Measurements from ENCODE around the gene FER.
A peak's percentile ranks its signal among the peaks of the same experiment; 100 is the strongest.

The FER gene

GRCh38 chr5:108727651-108728565, 19.8 kb upstream of the FER start:
- Mint-ChIP-seq H3K4me1 (peaks cover 26% of the 10 kb centered on the region), H3K4me3 (peak overlapping the region; percentile 81 to 95 (median 93)), H3K36me3 (ENCODE audit: low read depth) (no peaks in the 10 kb centered on the region)

DNA sequence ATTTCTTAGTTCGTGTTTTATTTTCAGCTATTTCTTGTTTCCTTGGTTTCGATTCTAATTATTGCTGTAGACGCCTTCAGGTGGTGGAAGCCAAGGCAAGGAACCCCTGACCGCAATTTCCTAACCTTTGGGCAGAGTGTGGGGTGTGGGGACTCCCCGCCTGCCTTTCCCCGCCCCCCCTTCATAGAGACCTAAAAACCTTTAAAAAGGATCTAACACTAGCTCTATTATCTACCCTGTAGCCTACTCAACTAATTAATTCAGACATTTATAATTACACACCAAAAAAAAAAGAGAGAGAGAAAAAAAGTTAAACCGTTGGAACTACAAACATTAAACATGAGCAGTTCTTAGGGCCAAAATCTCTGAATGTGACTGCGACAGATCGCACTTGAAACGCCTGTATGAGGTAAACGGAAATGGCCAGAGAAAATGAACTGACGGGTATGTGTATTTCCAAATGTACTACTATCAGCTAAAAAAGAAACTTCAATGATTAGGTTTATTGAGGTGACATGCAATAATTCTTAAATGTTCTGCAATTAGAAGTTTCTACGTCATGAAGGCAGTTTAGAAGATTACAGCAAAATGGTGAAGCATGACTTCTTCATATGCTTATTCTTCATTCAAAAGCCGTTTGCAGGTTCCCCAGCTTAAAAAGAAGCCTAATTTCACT, 19.0 kb upstream of the FER start:
- no peaks in the 10 kb centered on the region for H3K36me3 Mint-ChIP-seq (ENCODE audit: low read depth)
- TF ChIP-seq CTCF (IDR thresholded peaks at IDR 0.05; ENCODE audit: unreplicated experiment in 3 of 3) = no peak
- H3K27ac Mint-ChIP-seq = peak overlapping the region; percentile 97 to 99 (median 97)
- H3K9me3 Mint-ChIP-seq = no peaks in the 10 kb centered on the region
- H3K4me3 Mint-ChIP-seq = peak overlapping the region; percentile 81 to 95 (median 93)
- H3K27me3 Mint-ChIP-seq (ENCODE audit: low read depth) = no peaks in the 10 kb centered on the region
- H3K4me1 Mint-ChIP-seq = peaks cover 26% of the 10 kb centered on the region

More at GRCh38 chr5:108727651-108728565, 19.8 kb upstream of the FER start:
- Mint-ChIP-seq H3K9me3 (no peaks in the 10 kb centered on the region), H3K27me3 (ENCODE audit: low read depth) (no peaks in the 10 kb centered on the region), H3K27ac (peak overlapping the region; percentile 97 to 99 (median 97))
- TF ChIP-seq CTCF (IDR thresholded peaks at IDR 0.05; ENCODE audit: unreplicated experiment in 3 of 3) = no peak

DNA sequence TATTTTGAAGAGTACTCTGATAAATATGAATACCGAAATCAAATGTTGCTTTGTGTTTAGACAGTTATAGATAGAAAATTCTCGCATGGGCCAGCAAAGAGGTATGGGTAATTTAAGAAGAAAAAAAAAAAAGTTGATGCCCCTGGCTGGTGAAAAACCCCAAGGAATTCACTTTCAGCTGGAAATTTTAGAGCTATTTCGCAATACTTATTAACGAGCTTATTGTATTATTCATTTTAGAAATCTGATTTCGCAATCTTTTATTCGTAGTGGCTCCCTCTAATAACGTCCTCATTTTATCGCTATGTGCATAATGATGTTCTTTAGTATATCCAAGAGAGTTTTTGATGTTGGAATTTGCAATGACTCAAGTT, 18.5 kb upstream of the FER start:
- Mint-ChIP-seq H3K4me1 (peaks cover 26% of the 10 kb centered on the region), H3K27me3 (ENCODE audit: low read depth) (no peaks in the 10 kb centered on the region), H3K27ac (peak overlapping the region in 2 of 3 experiments; percentile 38 to 57), H3K4me3 (peak overlapping the region; percentile 40 to 67 (median 64)), H3K9me3 (no peaks in the 10 kb centered on the region), H3K36me3 (ENCODE audit: low read depth) (no peaks in the 10 kb centered on the region)
- no peak for TF ChIP-seq CTCF (IDR thresholded peaks at IDR 0.05; ENCODE audit: unreplicated experiment in 3 of 3)

DNA sequence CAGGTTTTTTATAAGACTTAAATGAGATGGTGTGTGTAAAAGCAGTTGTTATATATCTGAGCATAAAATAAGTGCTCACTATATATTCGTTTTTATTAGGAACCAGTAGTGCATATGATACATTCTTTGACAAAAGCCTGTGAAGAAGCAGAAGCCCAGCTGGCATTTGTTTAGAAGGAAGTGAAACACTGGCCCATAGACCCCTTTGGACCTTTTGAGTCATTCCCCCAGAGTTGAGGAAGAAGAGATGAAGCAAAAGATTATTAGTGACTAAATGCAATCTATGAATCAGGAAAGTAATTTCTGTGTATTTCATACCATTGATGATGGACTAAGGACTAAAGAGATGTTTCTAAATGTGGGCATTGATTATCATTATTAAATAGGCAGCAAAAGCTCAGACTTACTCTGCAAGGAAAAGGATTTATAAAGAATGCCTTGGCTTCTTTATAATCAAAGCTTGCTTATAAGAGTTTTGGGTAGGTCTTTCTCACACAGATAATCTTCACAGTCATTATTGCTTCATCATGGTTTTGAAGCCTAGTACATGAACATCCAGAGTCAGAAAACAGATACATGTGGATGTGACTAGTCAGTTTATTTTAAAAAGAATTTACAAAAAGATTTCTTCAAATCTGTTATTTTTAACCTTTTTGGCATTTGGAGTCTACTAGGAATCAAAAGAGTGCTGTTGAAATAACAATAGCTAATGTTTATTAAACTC, 16.9 kb upstream of the FER start:
- peak overlapping the region in 2 of 3 experiments; percentile 14 to 20 for H3K4me3 Mint-ChIP-seq
- no peak overlapping the region for H3K27ac Mint-ChIP-seq
- no peak for TF ChIP-seq CTCF (IDR thresholded peaks at IDR 0.05; ENCODE audit: unreplicated experiment in 3 of 3)
- no peaks in the 10 kb centered on the region for H3K27me3 Mint-ChIP-seq (ENCODE audit: low read depth)
- H3K36me3 Mint-ChIP-seq (ENCODE audit: low read depth) = no peaks in the 10 kb centered on the region
- H3K4me1 Mint-ChIP-seq = peaks cover 21% of the 10 kb centered on the region
- H3K9me3 Mint-ChIP-seq = no peaks in the 10 kb centered on the region

DNA sequence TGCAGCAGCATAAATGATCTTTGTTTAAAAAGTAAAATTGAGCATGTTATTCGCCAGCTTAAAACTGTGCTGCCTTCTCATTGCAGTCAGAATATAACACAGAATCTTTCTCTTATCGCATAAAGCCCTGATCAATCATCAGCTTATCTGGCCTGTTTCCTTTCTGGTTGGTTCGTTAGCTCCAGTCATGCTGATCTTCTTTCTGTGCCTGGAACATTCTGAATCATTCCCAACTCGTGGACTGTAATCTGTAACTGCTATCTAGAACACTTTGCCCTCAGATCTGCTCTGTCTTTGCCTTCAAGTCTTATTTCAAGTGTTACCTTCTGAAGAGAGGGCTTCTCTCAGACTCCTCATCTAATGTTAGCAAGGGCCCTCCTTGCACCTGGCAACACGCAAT, 11.9 kb upstream of the FER start:
- TF ChIP-seq CTCF (IDR thresholded peaks at IDR 0.05; ENCODE audit: unreplicated experiment in 3 of 3) = no peak
- Mint-ChIP-seq H3K27ac (no peak overlapping the region), H3K9me3 (no peaks in the 10 kb centered on the region), H3K36me3 (ENCODE audit: low read depth) (no peaks in the 10 kb centered on the region), H3K4me3 (no peak overlapping the region), H3K27me3 (ENCODE audit: low read depth) (peaks cover 4% of the 10 kb centered on the region), H3K4me1 (no peaks in the 10 kb centered on the region)
